HG03575 (cell line): ENCODE results near the gene DPH1.

Experiments used
- ATAC-seq: cut with Tn5 transposase; IDR thresholded peaks from one replicate; pipeline ENCODE4 v1.9.1; 2021; ENCODE audit not compliant: unreplicated experiment, insufficient number of reproducible peaks, low FRiP score; ENCODE audit errors: extremely low read depth

DPH1 gene

GRCh38 chr17:2057760-2058585, 28.0 kb downstream of the DPH1 start:
- no peak for ATAC-seq

DNA sequence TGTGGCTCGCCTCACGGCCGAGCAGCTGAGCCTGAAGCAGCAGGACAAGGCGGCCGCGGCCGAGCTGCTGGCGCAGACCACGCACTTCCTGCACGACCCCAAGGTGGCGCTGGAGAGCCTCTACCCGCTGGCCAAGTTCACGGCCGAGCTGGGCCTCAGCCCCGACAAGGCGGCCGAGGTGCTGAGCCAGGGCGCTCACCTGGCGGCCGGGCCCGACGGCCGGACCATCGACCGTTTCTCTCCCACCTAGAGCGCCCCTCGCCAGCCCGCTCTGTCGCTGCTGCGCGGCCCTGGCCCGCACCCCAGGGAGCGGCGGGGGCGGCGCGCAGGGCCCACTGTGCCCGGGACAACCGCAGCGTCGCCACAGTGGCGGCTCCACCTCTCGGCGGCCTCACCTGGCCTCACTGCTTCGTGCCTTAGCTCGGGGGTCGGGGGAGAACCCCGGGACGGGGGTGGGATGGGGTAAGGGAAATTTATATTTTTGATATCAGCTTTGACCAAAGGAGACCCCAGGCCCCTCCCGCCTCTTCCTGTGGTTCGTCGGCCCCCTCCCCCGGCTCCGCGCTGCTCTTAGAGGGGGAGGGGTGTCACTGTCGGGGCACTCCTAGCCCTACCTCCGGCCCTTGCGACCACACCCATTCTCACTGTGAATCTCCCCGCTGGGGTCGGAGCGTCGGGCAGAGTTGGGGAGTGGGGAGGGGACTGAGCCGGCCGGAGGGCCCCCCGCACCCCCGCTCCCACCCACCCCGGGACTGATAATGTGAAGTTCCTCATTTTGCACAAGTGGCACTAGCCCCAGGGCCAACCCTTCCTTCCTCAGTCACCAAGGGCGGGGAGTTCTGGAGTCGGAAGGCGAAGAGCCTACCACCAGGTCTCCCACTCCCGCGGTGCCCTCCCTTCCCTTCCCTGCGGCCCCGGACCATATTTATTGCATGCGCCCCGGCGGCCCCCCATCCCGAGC, 28.9 kb downstream of the DPH1 start:
- ATAC-seq, result no peak

GRCh38 chr17:2059547-2060384, 29.8 kb downstream of the DPH1 start:
- ATAC-seq, result no peak

DNA sequence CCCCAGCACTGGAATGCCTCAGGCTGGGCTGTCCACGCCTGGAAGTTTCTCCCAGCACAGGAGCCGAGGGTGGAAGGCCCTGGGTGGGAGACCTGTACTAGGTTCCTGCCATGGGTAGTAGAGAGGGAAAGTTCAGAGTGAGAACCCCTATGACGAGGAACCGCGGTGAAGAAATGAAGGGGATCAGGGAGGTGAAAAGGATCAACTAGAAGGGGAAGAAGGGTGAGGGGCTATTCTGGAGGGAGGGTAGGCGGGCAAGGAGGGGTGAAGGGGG, 30.4 kb downstream of the DPH1 start:
- ATAC-seq, result no peak

- ATAC-seq, result no peak
Observed at GRCh38 chr17:2060681-2061440, 30.9 kb downstream of the DPH1 start.

GRCh38 chr17:2061441-2061958, 31.5 kb downstream of the DPH1 start:
- ATAC-seq, result no peak

GRCh38 chr17:2062571-2063183, 32.7 kb downstream of the DPH1 start:
- ATAC-seq, result no peak

DNA sequence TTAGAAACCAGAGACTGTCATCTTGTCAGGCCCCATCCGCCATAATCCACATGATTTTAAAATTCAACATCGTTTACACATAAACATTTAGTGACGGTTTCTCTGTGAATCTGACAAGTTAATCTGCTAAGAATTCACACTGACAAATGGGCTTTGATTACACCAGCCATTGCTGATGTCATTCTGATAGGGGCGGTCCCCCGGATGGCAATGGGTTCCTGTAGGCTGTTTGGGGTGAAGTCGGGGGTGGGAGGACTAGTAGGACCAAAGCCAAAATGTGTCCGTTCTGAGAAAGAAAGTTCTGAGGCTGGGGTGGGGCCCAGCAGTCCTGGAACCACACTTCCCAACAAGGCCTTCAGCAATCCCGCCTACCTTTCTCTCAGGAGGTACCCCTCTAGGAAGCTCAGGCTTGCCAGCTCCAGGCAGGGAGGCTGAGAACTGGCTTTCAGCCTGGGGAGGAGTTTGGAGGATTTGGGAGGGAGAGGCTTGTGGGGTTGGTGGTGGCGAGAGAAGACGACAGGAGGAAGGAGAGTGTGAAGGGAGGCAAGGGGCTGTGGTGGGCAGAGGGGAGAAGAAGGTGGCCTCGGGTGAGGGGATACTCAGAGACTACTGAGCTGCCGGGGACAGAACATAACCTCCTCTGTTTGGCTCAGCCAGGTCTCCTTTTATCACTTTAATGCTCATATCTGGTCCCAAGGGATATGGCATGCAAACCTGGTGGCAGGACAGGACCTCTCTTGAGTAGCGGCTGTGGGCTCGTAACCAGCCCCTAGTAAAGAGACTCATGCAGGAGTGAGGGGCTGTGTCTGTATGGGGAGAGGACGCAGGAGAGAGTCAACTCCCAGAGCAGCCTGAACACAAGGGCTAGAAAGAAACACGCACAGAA, 33.6 kb downstream of the DPH1 start:
- ATAC-seq, result no peak

DNA sequence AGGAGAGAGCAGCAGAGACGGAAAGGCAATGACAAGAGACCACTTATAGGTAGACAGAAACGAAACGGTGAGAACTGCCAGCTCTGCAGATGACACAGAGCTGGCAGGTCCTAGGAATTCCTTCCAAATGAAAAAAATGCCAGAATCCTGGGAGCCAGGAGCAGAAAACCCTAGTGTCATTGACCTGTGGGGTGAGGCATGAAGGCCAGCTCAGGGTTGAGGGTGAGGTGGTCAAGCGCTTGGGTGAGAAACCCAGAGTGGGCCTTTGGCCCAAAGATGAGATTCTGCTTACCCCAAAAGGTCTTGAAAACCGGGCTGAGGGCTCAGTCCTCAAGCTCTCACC, 34.2 kb downstream of the DPH1 start:
- ATAC-seq, result no peak

DNA sequence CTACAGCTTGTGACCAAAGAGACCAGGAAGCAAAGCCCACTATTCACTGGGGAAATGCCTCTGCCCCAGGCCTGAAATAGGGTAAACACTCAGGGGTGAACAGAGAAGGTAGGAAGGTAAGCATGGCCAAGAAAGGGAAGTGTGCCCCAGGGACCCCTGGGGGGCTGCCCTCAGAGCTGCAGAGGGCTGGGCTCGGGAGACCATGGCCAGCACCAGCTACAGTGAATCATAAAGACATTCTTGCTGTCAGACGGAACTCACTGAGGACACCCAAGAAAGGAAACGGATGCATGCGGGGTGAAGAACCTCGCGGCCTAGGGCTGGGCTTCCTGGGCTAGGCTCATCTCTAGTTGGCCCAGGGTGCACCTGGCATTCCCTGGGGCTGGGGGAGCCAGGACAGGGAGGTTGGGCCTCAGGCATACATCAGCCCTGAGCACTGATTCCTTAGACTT, 34.6 kb downstream of the DPH1 start:
- ATAC-seq, result no peak

GRCh38 chr17:2064980-2065785, 35.2 kb downstream of the DPH1 start:
- ATAC-seq, result no peak

DNA sequence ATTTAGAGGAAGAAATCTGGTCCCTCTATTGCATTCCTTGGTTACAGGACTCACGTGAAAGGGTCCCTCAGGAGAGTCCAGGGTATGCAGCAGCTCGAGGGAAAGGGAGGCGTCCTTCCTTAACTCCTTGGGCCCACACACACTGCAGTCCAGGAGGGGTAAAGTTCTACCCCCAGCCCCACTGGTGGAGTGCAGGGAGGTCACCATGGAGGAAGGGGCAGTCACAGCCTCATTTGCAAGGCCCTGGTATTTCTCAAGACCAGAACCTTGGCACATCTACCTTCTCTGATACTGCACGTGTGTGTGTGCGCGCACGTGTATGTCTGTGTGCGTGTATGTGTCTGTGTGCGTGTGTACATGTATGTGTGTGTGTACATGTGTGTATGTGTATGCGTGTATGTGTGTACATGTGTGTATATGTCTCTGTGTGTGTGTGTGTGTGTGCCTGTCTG, 36.0 kb downstream of the DPH1 start:
- ATAC-seq, result no peak

DNA sequence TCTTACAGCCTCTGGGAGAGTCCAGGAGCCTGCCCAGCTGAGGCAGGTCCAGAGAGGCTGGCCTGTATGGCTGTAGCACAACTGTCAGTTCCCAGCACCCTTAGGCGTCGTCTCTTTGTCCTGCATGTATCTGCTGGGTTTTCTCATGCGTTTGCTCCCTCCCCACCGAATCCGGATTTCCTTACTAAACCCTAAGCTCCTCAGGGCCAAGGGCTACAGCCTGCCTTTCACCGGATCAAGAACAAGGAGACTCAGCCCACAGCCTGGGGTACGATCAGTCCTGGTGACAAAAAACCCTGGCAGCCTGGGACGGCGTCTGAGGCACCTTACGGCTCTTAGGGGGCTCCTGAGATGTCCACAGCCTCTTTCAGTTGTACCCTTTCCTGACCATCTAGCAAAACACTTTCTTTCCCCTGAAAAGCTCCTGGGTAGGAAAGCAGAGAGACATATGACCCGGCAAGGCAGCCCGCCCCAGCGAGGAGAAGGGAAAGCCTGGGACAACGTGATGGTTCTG, 37.2 kb downstream of the DPH1 start:
- no peak for ATAC-seq

- ATAC-seq, result no peak
Observed at GRCh38 chr17:2067608-2068024, 37.7 kb downstream of the DPH1 start.

DNA sequence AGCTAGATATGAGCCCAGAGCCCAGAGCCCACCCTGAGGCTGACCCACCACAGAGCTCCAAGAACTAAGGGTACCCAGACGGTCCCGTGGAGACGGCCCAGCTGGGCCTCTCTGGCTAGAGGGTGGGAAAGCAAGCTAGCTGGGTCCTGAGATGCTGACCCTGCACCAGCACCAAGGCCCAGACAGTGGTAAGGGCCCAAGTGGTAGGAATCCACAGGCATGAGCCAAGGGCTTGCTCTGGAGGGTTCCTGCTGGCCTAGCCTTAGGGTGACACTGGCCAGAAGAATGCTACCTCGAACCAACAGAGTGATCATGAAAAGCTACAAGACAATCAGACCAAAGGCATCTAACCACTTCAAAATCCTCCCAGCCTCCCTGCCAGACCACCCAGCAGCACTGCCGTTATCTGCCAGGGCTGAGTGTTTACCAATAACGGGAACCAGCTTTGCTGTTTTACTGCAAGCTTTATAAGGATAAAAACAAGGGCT, 38.1 kb downstream of the DPH1 start:
- no peak for ATAC-seq

GRCh38 chr17:2068519-2069051, 38.6 kb downstream of the DPH1 start:
- ATAC-seq, result no peak
